ENCODE results near the gene CD86.

DNA sequence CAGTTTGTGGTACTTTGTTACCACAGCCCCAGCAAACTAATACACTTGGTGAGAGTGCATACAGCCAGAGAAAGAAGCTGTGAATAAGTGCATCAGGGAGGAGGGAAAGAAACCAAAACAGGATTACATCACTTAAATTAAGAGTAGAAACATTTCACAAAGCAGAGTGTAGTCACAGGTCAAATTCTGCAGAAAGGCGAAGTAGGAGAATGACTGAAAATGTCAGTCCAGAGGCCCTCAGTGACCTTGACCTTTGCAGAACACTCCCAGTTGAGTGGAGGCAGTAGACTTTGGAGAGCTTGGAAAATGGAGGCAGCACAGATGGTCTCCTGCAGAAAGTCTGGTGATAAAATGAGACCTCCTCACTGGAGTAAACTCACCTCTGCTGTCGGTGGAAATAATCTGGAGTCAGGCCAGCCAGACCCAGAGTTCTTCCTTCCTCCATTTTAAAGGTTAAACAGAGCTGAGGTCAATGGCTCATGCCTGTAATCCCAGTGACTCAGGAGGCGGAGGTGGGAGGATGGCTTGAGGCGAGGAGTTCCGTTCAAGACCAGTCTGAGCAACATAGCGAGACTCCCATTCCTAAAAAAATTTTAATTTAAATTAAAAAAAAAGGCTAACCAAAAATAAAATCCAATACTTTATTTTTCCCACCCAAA, 5.0 kb downstream of the CD86 start:
- TF ChIP-seq, protein P1, sequence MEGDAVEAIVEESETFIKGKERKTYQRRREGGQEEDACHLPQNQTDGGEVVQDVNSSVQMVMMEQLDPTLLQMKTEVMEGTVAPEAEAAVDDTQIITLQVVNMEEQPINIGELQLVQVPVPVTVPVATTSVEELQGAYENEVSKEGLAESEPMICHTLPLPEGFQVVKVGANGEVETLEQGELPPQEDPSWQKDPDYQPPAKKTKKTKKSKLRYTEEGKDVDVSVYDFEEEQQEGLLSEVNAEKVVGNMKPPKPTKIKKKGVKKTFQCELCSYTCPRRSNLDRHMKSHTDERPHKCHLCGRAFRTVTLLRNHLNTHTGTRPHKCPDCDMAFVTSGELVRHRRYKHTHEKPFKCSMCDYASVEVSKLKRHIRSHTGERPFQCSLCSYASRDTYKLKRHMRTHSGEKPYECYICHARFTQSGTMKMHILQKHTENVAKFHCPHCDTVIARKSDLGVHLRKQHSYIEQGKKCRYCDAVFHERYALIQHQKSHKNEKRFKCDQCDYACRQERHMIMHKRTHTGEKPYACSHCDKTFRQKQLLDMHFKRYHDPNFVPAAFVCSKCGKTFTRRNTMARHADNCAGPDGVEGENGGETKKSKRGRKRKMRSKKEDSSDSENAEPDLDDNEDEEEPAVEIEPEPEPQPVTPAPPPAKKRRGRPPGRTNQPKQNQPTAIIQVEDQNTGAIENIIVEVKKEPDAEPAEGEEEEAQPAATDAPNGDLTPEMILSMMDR (IDR thresholded peaks at IDR 0.05; ENCODE audit: insufficient read depth, low read length), result no peak
- no peak for TF ChIP-seq POLR2AphosphoS5 (IDR thresholded peaks at IDR 0.05; ENCODE audit: low read depth)
- no peak for TF ChIP-seq SPI1 (IDR thresholded peaks at IDR 0.05; ENCODE audit: borderline replicate concordance, low read depth)
- no peak for TF ChIP-seq GABPA (IDR thresholded peaks at IDR 0.05; ENCODE audit: low read depth)
- TF ChIP-seq, protein P2, sequence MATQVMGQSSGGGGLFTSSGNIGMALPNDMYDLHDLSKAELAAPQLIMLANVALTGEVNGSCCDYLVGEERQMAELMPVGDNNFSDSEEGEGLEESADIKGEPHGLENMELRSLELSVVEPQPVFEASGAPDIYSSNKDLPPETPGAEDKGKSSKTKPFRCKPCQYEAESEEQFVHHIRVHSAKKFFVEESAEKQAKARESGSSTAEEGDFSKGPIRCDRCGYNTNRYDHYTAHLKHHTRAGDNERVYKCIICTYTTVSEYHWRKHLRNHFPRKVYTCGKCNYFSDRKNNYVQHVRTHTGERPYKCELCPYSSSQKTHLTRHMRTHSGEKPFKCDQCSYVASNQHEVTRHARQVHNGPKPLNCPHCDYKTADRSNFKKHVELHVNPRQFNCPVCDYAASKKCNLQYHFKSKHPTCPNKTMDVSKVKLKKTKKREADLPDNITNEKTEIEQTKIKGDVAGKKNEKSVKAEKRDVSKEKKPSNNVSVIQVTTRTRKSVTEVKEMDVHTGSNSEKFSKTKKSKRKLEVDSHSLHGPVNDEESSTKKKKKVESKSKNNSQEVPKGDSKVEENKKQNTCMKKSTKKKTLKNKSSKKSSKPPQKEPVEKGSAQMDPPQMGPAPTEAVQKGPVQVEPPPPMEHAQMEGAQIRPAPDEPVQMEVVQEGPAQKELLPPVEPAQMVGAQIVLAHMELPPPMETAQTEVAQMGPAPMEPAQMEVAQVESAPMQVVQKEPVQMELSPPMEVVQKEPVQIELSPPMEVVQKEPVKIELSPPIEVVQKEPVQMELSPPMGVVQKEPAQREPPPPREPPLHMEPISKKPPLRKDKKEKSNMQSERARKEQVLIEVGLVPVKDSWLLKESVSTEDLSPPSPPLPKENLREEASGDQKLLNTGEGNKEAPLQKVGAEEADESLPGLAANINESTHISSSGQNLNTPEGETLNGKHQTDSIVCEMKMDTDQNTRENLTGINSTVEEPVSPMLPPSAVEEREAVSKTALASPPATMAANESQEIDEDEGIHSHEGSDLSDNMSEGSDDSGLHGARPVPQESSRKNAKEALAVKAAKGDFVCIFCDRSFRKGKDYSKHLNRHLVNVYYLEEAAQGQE (IDR thresholded peaks at IDR 0.05; ENCODE audit: insufficient replicate concordance, low read depth), result no peak
